22Rv1 (cell line): ENCODE data around the gene HOXD12.

Experiments
- CTCF ChIP-seq: fragments of 450-650 bp; IDR thresholded peaks from 2 replicates; pipeline ENCODE4 v1.5.1; 2017; ENCODE audit warnings: mild to moderate bottlenecking
- ZFX ChIP-seq: fragments of 450-650 bp; IDR thresholded peaks from 2 replicates; pipeline ENCODE4 v1.6.1; 2017; ENCODE audit warnings: antibody characterized with exemption, borderline replicate concordance

DNA sequence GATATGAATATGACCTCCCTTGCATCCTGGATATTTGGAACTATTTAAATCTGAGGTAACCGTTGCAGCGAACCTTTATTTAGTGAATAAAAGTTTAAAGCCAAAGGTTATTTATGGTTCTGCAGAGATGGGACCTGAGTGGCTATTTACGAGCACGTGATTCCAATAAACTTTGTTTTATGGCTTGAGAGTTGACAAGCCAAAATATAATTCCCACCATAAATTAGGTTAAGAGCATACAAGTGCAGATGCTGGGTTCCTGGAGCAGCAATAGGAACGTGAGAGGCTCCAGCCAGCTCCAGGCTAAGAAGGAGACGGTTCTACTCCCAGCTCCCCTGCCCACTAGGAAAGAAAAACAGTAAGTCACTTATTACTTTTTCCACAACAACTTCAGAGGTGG, 46.5 kb downstream of the HOXD12 start:
- no peak for TF ChIP-seq CTCF
- no peak for TF ChIP-seq ZFX
